Activated CD4-positive, alpha-beta T cell treated with anti-CD3 and anti-CD28 coated beads, Interleukin-10, Interleukin-2, amounts not matched to agents 100 ng/mL and 50 ng/mL, durations not matched to agents 16 hours and 8 hours (primary cell): ENCODE results near the gene RASGEF1C.

Source experiments
- DNase-seq: peaks from one replicate; pipeline ENCODE4 v3.0.0-alpha.2; 2020

The RASGEF1C gene

DNA sequence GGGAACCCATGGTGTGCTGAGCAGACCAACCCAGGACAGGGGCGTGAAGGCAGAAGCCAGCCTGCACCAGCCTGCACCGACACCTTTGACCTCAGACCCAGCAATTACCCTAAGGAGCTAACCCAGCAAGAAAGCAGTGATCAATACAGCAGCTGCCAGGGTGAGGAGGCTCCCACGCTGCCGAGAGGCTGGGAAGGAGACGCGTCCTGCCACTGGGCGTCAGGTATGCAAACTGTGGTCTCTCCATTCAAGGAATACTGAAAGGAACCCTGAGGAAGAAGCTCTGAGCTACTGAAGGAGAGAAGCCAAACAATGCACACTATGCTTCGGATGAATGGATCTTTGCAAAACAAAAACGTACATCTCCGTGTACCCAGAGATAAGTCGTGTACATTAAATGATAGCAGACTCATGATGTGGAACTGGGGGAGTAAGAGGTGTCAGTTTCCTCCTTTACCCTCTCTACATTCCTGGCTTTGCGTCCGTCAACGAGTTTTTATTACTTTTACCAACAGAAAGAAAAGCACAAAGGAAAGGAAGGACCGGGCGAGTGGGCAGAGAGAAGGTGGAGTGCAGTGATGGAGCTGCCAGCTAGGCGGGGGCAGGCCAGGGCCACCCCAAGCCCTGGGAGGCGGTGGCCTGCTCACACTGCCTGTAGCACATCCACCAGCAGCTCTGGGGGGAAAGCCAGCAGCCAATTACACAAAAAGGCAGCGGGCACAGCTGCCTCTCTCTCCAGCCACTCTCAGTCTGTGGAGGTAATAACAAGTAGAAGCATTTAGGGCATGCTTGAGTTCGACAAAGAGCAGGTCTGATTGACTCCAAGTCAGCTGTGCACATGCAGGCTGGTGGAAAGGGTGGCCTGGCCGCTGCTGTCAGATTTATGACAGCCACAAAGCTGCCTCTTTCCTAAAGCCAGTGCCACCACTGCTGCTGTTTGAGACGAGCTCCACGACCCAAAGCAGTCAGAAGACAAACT is 29.3 kb downstream of the RASGEF1C start:
- DNase-seq = no peak

- no peak for DNase-seq
Observed at GRCh38 chr5:180178531-180179441, 30.2 kb downstream of the RASGEF1C start.

- no peak for DNase-seq
Observed at GRCh38 chr5:180176191-180176590, 32.8 kb downstream of the RASGEF1C start.

GRCh38 chr5:180175015-180175431 is 34.0 kb downstream of the RASGEF1C start:
- DNase-seq = no peak

DNA sequence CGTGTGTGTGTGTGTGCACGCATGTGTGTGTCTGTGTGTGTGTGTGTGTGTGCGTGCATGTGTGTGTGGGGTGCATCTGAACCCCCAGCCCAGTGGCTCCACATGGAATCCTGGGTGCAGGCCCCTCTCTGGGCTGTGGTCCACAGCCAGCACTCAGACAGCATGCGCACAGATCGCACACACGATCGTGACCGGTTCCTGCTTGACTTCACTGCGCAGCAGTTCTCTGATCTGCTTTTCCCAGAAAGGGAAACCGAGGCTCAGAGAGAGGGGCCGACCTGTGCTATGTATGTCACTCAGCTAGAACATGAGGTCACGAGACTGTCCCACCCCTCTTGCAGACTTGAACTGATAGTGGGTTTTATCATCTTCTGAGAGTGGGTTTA is 34.4 kb downstream of the RASGEF1C start:
- no peak for DNase-seq

DNA sequence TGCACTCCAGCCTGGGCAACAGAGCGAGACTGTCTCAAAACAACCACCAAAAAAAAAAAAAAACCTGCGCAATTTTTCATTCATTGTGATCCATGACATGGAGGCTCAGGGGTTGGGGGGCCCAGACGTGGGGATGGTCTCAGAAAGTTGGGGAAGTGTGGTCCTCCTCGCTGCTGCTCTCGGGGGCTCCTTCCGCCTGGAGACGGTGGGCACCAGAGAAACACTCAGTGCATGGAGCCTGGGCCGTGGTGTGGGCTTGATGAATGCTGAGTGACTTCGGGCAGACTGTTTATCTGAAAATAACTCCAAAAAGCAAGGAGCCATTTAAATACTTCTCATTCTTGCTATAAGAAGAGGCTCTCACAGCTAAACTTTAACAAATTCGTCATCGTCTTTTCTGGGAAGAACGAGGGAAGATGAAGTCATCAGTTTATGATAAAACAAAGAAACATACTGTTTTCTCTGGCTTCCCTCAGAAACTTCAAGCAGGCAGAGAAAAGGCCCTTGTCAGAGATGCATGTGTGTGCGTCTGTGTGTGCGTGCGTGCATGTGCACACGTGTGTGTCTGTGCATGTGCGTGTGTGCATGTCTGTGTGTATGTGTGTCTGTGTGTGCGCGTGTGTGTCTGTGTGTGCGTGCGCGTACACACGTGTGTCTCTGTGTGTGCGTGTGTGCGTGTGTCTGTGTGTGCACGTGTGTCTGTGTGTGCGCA is 35.0 kb downstream of the RASGEF1C start:
- DNase-seq = no peak

DNA sequence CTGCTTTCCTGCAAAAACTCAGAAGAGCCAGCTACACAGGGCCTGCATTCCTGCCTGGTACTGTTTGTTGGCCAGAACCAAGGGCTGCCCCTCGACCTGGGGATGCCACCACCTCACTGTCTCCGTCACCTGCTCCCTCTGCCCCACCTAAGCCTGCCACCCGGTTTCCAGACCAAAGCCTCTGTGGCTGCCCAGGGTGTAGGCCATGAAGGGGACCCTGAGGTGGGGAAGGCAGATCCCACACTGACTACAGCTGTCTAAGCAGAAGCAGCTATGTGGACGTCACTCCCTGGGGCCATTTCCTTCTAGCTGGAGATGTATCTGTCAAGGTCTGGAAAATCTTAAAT is 35.8 kb downstream of the RASGEF1C start:
- DNase-seq = no peak

DNA sequence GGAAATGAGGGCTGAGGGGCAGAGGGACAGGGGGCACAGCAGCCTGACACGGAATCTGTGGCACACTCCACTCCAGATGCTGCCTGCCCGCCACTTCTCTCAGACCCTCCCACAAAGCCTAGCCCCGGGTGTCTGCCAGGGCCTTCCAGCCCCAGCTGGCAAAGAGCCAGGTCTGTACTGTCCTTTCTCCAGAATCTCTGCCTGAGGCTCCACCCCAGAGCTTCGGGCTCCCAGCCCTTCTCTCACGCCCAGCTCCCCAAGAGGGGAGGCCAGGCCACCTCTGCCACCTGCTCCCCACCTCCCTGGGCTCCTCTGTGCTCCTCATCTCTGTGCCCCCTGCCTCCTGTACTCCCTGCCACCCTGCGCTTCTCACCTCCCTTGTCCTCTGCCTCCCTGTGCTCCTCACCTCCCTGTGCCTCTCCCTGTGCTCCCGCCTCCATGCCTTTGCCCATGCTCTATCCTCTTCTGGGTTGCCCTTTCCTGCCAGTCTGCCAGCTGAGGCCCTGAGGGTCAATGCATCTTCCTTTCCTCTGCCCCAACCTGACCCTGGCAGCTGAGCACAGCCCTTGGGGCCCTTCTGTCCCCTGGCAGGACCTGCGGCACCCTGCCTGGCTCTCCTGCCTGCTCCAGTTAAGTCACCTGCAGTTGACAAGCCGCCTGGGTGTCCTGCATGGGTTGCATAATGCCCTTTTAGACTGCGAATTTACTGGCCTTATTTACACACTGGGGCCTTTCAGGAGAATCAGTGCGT is 36.4 kb downstream of the RASGEF1C start:
- no peak for DNase-seq

- DNase-seq = no peak
Observed at GRCh38 chr5:180171568-180172094, 37.4 kb downstream of the RASGEF1C start.

DNA sequence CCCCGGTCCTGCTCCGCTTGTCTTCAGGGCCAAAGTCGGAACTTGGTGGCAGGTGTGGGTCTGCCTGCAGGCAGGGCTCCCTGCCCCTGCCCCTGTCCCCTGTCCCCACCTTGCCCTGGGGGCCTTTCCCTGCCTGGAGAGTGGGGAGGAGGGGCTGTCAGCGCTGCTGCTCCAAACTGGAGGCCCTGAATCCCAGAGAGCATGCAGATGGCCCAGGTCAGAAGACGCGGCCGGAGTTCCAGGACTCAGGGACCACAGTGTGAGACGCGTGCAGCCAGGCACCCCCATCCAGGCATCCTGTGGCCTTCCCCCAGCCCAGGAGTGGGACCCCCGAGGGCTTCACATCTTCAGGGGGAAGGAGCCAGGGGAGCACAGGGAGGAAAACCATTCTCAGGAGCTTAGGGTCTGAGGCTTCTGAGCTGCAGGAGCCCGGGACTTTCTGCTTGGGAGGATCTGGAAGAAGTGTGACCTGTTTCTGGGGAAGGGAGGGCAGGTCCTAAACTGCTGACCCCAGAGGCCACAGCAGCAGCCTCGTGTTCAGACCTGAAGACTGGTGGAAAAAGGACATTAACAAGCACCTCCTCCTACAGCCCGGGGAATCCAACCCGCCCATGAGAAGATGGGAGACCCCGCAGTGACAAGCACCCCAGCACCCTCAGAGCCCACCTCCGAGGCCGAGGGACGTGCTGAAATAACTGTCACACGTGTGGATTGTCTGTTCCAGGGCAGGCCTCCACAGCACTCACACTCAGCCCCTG is 38.0 kb downstream of the RASGEF1C start:
- DNase-seq = no peak

GRCh38 chr5:180170106-180170809 is 38.8 kb downstream of the RASGEF1C start:
- DNase-seq = no peak

GRCh38 chr5:180169248-180170105 is 39.5 kb downstream of the RASGEF1C start:
- no peak for DNase-seq

- DNase-seq = no peak
Observed at GRCh38 chr5:180168758-180169157, 40.3 kb downstream of the RASGEF1C start.

- no peak for DNase-seq
Observed at GRCh38 chr5:180166176-180166575, 42.8 kb downstream of the RASGEF1C start.

GRCh38 chr5:180162304-180162661 is 46.7 kb downstream of the RASGEF1C start:
- DNase-seq = no peak

- no peak for DNase-seq
Observed at GRCh38 chr5:180161420-180162303, 47.3 kb downstream of the RASGEF1C start.

- DNase-seq = no peak
Observed at GRCh38 chr5:180160789-180161188, 48.2 kb downstream of the RASGEF1C start.

- no peak for DNase-seq
Observed at GRCh38 chr5:180160215-180160614, 48.8 kb downstream of the RASGEF1C start.

- no peak for DNase-seq
Observed at GRCh38 chr5:180159756-180160155, 49.3 kb downstream of the RASGEF1C start.
